Anterior cingulate cortex (tissue), 58 donors: ENCODE results near the gene CTDSPL.

Experiments used
- DNase-seq, 58 donors: peaks; one replicate each; lab custom pipeline; 2025; lab: John Stamatoyannopoulos, UW

Gene CTDSPL

GRCh38 chr3:37909067-37909911 lies 47.6 kb downstream of the CTDSPL start:
- no peak for DNase-seq

- DNase-seq: no peak
Observed at GRCh38 chr3:37910671-37911400, 49.2 kb downstream of the CTDSPL start.

GRCh38 chr3:37912052-37912733 lies 50.5 kb downstream of the CTDSPL start:
- no peak for DNase-seq

DNA sequence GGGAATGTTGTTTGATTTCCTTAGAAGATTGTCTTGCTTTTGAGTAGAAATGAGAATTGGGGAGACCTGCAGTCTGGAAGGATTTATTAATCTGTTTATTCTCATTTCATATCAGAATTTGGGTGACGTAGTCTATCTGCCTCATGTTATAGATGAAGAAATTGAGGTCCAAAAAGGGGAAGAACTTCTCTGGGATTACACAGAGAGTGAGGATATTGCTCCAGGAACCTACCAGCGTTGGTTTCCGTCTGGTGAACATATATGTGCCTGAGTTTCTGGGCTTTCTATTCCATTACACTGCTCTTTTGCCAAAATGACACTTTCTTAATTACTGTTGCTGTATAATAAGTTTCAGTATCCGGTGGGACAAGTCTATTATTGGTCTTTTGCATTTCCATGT lies 51.8 kb downstream of the CTDSPL start:
- DNase-seq: no peak

GRCh38 chr3:37916685-37917084 lies 55.0 kb downstream of the CTDSPL start:
- DNase-seq: no peak

DNA sequence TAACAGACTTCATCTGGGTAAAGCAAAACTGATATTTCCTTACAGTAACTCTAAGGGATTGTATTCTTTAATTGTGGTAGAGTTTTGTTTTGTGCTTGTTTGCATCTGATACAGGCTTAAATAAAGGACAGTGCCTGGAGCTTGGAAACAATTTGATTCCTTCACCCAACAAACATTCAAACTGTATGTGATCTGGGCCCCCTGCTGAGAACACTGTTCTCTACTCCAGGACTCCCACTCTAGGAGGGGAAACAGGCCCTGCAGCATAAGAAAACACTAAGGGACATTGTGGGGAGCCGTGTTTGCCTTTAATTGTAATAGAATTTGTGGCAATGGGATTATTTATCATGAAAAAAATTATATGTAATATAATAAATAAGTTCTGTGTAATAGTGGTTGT lies 56.9 kb downstream of the CTDSPL start:
- no peak for DNase-seq

DNA sequence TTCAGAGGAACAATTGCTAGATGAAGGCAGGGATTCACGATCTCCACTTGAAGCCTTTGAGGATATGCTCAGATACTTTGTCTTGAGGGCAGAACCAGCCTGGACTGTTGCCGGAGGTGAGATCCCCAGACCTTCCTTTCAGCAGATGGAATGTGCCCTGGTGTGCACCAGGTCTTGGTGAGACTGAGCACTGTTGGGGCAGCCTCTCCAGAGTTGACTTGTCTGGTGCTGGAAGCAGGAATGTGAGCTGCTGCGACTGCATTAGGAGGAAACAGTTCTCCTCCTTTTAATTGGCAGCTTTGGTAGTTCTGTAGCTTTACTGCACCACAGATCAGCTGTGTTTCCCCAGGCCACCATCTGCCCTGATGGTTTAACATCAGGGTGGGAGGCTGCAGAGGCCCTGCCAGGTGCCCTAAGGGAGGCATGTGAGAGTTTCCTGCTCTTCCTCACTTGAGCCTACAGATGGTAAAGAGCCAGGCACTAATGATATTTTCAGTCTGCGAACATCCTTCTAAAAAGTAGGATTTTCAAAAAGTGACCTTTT lies 58.5 kb downstream of the CTDSPL start:
- no peak for DNase-seq

DNA sequence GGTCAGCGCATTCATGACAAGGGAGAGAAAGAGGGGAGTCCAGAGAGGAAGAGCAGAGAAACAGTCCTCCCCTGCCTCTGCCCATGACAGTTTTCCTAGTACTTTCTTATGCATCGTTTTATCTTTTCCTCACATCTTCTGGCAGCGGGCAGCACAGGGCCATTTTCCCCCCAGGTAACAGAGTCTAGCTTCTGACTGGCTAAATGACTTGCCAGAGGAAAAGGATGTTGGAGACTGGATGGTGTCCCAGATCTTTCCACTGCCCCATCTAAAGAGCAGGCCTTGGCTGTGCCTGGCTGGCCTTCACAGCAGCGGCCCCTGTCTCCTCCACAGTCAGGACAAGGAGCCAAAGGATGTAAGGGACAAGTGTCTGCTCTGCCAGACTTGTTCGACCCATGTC lies 59.3 kb downstream of the CTDSPL start:
- no peak for DNase-seq

DNA sequence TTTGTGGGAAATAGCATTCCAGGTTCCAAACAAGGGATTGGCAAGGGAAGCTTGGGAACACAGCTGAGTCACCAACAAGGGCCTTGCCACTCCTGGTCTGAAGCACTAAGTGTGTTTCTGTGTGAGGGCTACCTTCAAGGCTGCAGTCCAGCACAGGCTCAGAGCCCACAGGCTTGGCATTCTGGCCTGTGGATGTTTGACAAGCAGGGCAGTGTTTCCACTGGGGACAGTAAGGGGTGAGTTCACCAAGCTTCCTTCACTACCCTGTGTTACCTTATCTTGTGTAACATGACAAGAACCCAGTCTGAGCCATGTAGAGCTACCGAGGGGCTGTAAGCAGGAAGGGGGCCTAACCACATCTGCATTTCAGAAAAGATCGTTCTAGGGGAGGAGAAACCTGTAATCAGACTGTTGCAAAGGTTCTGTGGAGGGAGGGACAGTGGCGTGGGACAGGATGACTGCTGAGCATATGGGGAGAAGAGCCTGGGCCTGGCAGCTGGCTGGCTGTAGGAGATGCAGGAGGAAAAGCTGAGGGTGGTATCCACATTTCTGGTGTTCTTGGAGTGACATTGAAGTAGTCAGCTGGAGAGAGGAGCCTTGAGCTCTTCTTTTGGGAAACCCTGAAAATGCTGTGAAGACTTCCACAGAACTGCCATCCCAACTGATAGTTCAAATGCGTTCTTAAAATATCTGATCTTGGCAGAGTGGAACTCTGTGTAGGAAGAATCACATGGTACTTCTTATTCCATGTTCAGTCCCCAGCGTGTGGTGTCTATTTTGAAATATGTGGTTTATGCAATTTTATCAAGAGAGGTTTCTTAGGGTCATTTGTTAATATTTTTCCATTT lies 61.3 kb downstream of the CTDSPL start:
- DNase-seq: peak in 30 of 58 donors; percentile 10 to 80 (median 37)

DNA sequence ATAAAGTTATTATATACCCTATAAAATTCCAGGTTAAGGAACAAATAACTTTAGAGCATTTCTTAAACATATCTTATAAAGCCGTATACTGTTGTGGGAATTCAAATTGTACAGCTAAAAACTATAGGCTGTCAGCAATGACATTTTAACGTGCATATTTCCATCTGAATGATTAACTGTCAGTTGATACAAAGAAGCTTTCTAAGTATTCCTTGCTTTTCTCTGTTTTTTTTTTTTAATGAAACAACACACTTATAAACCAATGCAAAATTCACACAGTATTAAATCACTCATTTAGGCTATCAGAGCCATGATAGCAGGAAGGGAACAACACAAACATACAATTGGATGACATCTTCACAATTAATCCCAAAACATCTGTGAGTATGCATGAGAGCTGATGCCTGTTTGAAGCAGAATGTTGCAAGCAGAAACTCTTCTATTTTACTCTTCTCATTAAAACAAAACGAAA lies 61.9 kb downstream of the CTDSPL start:
- no peak for DNase-seq

DNA sequence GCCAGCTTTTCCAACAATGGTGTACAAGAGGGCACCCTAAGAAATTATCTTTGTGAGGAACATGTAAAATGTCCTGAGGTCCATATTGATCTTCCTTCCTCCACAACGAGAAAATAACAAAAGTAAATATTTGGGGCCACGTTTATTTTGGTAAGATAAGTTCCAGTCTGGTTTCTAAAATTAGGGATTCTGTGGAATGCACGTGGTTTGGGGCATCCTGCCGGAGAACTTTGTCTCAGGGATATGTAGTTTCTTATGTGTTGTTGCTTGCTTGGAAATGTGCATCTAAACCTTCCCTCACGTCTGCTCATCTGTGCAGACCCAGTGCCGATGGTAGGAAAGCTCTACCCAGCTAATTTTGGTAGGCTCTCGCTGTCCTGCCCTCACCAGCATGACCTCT lies 62.8 kb downstream of the CTDSPL start:
- no peak for DNase-seq

DNA sequence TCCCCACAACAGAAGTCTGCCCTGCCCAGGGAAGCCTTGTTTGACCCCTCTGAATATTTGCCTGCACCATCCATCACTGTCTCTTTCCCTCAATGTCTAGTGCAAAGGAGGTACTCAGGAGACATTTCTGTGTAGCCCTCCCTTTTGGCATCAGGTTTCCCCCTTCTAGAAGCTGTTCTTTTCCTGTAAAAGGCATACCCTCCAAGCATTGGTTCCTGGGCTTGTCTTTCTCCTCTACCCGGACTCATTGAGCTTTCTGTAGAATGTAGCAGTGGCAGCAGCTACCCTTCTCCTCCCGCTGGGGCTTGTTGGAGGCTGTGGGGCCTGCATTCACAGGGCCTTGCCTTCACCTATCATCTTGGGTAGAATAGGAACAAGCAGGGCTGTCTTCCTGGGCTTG lies 63.5 kb downstream of the CTDSPL start:
- DNase-seq: no peak

DNA sequence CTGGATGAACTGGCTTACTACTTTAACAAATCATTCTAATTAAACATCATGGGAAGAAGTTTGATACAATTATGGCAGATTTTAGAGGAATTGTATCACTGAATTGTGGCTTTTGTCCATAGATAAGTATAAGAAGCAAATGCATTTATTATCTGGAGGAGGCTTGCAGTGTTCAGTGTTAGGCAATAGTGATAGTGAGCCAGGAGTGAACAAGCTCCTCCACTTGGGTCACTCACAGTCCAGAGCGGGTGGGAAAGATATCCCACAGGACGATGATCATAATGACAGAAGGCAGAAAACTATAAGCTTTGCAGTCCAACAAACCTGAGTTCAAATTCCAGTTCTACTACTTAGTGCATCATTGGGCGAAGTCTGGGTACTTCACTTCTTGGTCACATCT lies 64.9 kb downstream of the CTDSPL start:
- DNase-seq: no peak

DNA sequence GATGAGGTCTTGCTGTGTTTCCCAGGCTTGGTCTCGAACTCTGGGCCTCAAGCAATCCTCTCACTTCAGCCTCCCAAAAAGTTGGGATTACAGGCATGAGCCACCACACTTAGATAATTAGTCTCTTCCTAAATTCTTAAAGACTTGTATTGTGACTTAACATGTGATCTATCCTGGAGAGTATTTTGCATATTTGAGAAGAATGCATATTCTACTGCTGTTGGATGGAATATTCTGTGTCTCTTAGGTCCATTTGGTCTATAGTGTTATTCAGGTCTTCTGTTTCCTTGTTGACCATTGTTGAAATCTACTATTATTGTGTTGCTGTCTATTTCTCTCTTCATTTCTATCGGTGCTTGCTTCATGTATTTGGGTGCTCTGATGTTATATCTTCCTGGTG lies 68.8 kb downstream of the CTDSPL start:
- DNase-seq: no peak

DNA sequence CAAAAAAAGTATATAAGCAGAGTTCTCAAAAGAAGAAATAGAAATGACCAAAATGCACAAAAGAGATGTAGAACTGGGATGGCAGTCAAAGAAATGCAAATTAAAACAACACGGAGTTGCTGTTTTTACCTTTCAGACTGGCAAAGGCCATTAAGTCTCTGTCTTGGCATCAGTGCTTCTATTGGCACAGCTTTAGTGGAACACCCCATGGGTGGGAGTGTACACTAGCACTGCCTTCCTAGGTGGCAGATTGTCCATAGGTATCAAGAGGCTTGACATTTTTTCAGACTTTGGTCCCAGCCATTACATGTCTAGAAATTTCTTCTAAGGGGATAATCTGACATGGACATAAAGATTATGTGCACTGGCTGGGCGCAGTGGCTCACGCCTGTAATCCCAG lies 70.8 kb downstream of the CTDSPL start:
- no peak for DNase-seq

DNA sequence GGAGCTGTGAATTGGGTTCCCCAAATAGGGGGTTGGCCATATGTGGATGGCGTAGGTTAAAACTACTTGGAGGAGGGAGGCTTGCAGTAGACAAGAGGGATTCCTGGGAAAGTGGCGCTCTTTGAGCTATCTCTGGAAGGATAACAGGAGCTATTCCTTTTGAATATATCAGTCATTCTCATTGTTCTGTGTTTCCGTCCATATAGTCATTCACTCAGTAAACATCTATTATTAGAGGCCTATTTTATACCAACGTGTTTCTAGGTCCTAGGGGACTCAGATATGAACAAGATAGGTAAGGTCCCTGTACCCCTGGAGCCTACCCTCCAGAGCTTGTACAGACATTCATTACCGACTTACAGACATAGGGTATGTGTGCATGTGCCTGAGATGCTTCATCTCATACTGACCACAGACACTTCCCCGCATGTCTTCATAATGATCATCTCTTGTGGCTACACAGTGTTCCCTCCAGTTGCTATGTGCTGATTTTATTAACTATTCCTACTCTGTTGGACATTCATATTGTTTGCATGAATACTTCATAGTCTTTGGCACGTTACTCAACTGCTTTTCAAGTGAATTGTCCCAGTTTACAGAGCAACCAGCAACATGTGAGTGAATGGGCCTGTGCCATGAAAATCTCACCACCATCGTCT lies 73.1 kb downstream of the CTDSPL start:
- no peak for DNase-seq

GRCh38 chr3:37935290-37935668 lies 73.6 kb downstream of the CTDSPL start:
- DNase-seq: no peak

DNA sequence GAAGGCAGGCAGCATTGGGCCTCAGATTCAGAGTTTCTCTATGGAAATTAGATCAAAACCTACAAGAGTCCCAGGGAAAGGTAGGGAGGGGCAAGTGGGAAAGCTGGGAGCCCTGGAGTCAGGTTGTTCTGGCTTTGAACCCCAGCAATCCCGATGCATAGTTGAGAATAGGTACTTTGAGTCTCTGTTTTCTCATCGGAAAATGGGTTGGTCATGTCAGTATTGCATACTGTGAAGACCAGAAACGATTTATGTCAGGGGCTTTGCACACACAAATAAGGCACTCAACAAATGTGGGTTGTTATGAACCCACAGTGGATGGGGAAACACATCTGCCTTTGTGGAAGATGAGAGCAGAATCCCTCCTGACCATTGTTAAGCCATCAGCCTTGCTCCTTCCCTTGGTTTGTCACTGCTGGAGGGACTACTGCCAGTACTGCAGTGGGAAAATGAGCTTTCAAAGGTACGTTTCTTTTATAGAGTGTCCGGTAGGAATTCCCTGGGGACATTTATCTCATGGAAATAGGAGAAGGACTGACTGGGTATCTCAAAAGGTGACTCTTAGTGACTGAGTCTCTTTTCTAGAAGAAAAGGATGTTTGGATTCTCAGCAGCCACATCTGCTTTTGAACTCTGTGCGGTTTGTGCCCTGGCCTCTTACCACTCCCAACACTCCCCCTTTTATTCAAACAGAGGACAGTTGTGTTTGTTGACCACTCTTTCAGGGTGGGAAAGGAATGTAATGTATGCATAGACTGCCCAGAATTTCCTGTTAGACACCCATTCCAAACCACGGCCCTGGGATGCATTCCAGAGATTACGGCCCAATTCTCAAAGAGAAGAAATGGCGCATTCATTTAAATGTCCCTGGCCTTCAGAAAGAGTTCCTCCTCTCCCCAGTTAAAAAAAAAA lies 74.3 kb downstream of the CTDSPL start:
- no peak for DNase-seq
